GM19238 (cell line): Measurements from ENCODE around the gene AKAP11.
A peak's percentile ranks its signal among the peaks of the same experiment; 100 is the strongest.

ENCODE experiments used
- DNase-seq: peaks from one replicate; pipeline ENCODE4 v3.0.0; 2011; ENCODE audit warnings: low spot score; ENCODE audit not compliant: insufficient read length

The AKAP11 gene

DNA sequence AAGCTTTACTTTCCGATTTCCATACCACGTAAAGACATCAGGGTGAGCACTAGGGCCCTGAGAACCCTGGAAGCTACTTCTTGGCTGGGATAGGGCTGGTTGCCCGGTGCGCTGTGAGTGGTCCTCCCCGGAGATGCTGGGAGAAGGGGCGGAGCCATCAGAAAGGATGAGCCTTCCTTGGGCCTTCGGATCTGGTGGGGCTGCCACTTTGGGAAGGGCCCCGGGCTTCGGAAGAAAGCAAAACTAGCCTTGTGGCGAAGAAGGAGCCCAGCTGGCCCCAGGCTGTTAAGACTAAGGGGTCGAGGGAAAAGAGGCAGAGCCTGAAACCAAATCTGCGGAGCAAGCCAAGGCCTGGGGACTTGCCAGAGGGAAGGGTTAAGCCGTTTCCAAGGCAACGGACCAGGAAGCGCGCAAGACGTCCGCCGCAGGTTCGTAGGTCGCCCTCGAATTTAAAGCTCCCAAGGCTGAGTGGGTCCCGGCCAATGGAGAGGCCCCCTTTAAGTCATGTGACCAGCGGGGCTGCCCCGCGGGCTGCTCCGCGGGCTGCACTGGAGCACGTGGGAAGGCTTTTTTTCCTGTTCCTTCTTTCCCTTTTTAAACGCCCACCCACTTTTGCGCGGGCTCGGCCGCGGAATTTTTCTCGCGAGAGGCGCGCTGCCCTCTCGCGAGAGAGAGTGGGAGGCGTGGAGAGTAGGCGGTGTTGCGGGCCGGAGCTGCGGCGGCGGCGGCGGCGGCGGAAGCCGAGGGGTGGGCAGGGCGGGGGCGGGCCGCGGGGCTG is 426 bp upstream of the AKAP11 start:
- peak; percentile 84 for DNase-seq

DNA sequence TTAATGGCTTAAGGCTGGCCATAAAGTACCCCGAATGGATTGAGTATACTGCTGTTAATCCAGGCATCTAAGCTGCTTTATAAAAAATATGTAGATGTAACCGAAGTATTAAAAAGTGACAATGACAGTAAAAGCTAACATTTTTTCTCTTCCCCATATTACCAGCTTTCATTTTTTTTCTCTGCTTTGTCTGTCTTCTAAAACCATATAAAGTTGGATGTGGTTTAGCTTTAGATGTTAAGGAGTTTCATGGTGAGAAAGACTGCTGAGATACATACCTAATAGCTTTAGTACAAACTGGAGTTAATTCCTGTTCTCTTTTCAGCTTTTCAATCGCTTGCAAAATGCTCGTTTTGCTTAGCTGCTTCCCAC is 838 bp downstream of the AKAP11 start:
- no peak for DNase-seq

DNA sequence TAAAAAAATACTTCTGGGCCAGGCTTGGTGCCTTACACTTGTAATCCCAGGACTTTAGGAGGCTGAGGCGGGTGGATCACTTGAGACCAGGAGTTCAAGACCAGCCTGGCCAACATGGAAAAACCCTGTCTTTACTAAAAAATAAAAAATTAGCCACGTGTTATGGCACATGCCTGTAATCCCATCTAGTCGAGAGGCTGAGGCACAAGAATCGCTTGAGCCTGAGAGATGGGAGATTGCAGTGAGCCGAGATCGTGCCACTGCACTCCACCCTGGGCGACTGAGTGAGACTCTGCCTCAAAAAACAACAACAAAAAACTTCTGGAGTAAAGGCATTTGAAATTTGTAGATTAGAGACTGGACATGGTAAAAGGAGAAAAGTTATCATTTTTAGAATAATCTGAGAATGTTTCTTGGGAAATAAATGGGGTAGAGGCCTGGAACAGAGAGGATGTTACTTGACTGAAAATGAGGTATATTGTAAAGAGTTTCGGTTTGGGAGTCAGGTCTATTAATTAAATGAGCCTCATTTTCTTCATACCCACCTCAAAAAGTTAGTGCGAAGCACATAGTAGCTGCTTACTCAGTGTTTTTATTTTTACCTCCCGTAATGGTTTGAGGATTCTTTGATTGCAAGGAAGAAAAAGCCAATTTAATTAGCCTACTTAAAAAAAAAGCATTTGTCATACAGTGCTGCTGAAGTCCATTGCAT is 2.6 kb downstream of the AKAP11 start:
- no peak for DNase-seq

DNA sequence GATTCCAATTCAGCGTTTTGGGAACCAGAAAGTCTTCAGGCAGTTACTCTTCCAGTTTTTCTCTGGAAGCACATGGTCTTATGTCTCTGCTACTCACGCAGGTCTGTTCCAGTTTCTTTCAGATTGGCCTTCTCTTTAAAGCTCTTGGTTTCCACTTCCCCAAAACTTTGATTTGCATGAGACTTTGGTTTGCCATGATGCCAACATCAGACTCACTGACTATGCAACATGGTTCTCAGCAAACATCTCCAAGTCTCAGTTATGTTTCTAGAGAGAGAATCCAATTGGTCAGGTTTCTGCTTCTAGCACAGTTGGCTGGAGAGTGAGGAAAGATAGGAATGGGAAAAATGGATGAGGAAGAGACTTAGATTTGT is 3.1 kb downstream of the AKAP11 start:
- DNase-seq = peak; percentile 22

DNA sequence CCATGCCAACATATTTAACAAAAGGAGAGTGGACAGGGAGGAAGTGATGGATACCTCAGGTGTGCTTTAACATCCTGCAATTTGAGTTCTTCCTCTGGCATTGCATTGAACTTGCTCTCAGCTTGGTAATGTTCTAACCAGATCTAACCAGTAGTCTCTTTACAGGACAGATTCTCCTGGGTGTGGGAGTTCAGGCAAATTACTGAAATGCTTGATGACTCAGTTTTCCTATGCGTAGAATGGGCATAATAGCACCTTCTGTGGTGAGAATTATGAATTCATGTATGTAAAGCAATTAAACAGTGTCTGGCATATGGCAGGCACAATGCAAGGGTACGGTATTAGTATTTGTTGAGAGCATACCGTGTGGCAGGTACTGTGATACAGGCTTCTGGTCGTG is 3.6 kb downstream of the AKAP11 start:
- no peak for DNase-seq

DNA sequence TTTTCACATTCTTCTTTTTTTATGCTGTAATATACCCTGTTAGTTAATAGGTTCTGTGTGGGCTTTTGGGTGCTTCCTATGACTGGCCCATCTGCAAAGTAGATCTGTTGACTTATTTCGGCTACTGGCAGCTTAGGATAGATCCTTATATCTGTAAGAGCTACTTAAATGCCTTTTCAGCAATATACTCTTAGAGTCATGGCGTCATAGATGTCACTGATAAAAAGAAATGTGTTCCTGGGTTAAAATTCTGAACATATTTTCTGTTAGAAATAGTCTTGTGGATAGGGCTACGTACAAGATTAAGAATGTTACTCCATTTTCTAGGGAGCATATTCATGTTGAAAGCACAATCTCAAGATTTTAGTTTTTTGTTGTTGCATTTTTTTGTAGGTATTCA is 4.7 kb downstream of the AKAP11 start:
- DNase-seq = no peak

DNA sequence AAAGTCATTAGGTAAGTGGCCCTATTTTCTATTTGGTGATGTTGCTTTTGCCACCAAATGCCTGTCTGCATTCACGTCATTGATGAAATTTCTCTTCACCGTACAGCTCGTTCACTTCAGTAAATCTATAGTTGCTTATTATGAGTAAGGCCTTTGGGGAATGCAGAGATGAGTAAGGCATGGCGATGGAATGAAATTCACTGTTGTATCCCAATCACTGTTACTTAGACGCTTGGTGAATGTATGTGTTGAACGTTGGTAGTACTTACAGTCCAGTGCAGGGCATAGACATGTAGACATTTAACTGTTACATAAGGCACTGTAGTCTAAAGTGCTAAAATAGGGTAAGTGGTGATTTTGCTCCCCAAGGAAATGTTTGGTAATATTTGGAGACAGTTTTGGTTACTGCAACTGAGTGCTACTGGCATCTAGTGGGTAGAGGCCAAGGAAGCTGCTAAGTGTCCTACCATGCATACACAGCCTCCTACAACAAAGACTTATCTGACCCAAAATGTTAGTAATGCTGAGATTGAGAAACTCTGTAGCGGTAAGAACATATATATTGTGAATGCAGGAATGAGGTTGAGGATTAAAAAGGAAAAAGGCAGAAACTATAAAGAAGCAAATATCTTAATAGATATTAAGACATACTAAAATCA is 5.8 kb downstream of the AKAP11 start:
- DNase-seq = no peak

DNA sequence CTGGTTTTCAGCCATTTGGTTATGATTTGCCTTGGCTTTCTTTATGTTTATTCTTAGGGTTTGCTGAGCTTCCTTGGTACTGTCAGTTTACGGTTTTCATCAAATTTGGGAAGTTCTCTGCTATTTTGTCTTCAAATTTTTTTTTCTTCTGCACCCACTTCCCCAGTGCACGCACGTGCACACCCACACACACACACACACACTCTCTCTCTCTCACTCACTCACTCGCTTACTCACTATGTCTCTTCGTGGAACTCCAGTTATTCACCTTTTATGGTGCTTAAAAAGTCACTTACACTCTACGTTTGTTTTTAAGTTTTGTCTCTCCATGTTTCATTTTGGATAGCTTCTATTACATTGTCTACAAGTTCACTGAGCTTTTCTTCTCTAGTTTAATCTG is 7.1 kb downstream of the AKAP11 start:
- no peak for DNase-seq

DNA sequence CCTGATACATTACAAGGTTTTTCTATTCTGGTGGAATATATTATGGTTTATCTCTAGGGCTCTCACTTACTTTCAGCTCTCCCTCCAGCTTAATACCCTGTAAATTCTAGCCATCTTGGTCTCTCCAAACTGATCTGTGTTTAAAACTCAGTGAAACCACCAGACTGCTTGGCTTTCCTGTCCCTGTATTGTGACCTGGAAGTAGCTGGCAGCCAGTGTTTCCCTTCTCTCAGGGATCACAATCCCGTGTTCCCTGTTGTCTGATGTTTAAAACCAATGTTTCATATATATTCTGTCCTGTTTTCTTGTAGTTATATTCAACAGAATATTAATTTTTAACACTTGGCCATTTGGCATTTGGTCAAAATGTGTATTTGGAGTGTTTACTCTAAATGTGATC is 8.0 kb downstream of the AKAP11 start:
- DNase-seq = no peak

DNA sequence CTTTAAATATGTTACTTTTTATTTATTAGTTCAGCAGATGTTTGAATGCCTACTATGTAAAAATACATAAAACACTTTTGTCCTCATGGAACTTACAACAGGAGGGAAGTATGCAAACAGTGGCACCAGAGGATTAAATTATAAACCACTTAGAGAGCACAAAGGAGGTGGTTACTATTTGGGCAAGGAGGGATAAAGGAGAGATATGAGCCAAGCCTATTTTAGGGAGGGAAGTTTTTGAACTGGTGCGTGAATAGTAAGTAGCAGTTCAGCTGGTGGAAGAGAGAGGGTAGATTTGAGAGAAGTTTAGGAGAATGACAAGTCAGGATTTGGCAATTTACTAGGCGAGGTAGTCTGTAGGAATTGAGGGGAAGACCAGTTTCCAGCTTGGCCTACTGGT is 8.6 kb downstream of the AKAP11 start:
- DNase-seq = no peak

DNA sequence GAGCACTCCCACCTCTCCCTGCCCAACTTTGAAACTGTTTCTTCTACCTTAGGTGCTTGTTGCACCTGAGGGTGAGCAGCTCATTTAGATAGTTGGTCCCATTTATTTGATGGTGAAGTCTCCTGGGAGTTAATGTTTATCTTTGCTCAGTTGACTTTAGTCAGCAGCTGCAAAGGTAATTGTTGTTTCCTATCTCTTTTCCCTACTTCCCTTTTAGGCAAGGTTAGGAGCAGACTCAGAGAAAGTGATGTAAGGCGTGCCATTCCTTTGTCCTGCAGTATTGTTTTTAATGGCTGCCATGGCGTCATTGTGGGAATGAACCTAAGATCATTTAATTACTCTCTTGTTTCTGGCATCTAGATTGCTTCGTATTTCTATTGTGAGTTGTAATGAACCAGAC is 11.6 kb downstream of the AKAP11 start:
- no peak for DNase-seq

DNA sequence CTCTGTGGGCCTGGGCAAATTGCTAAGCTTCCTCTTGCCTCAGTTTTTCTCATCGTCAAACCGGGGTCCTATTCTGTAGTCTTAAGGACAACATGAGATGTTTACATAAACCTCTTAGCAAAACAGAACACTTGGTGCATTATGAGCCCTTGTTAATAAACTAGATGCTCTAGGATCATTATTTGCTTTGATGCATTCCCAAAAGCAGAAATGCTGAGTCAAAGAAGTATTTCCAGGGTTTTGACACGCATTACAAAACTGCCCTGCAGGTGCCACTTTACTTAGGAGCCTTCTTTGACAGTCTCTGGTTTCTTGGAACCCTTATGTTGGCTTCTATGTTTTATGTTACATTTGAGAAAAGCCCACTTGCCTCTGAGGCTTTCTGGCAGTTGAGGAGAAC is 12.1 kb downstream of the AKAP11 start:
- no peak for DNase-seq

DNA sequence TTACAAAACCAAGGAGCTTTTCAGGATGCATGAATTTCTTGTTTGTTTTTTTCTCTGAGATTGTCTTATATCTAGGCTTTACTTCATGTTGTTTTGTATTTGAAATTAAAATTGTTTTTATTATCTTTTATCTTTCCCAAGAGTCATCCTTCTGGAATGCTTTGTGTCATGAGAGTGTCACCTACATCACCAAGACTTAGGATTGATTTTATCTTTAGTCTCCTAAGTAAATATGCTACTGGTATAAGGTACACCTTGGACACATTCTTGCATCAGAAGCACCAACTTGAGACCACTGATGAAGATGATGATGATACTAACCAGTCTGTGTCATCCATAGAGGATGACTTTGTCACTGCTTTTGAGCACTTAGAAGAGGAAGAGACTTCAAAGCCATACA is 26.4 kb downstream of the AKAP11 start:
- DNase-seq = no peak

DNA sequence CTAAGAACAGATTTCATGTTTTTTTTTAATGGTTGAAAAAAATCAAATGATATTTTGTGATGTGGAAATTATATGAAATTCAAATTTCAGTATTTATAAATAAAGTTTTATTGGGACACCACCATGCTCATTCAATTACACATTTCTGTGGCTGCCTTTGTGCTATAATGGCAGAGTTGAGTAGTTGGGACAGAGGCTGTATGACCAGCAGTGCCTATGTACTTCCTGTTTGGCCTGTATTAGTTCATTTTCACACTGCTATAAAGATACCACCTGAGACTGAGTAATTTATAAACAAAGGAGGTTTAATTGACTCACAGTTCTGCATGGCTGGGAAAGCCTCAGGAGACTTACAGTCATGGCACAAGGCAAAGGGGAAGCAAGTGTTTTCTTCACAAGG is 33.6 kb downstream of the AKAP11 start:
- no peak for DNase-seq

DNA sequence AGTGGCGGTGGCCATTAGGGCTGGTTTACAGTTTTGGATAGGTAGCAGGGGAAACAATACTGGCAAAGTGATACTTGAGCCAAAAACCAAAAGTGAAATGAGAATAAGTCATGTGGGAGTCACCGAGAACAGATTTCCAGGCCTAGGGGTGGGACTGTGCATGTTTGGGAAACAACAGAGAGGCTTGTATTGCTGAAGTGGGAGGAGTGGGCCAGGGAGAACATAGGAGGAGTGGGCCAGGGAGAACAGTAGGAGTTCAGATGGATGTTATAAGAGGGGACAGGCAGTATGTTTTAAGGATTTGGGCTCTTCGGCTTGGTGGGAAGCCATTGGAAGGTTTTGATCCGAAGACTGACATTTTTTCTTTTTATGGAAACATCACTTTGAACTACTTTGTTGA is 35.5 kb downstream of the AKAP11 start:
- DNase-seq = no peak

DNA sequence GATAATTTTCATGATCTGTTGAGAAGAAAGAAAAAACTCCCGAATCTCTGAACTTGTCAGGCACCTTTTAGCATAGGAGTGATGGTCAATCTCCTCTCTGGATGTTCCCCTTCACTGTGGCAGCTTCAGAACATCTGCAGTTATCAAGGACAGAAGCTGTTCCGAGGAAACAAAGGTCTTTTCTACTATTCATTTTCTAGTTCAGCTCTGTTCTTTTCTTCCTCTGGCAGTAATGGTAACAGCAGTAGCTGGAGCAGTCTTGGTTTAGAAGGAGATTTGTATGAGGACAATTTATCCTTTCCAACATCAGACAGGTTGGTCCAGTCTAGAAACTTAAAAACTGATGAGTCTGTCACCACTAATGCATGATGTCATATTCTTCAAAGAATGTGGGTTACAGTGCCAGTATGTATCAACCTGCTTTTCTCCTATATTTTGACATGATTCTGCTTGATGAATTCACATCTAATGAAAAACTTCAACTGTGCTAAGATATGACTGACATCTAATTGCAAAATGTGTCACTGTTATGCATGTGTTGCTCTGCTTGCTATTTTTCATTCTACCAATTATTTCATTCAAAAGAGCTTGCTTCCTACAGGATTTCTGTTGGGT is 41.0 kb downstream of the AKAP11 start:
- DNase-seq = no peak

DNA sequence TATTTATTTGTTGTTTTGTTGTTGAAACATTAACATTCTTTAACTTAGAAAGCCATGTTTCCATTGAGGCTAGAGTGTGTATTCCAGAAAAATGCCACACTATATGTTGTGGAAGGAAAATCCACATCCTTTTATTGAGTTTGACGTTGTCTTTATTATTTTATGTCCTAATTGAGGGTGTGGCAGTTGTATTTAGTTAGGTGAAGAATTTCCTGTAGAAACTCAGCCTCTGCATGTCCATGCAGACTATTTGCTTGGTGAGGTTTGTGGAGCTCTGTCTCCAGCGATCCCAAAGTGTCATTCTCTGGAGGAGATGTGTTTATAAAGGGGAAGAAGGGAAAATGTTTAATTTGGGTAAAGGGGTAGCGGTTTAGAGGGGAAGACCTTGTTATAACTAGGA is 46.6 kb downstream of the AKAP11 start:
- no peak for DNase-seq

DNA sequence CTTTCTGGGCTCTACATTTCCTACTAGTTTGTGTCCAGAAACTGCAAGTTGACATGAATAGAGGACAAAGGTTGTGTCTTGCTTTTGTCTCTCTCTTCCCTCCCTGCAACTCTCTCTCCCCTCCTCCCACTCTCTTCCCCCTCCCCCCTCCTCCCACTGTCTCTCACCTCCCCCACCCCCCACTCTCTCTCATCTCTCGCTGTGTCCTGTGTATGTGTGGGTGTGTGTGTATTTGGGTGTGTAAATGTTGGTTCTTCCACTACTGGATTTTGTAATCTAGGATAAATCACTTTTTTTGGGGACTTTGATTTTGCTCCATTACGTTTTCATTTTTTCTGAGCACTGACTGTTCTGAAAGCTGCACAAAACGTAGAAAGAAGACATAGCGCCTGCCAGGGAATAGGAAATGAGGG is 48.4 kb downstream of the AKAP11 start:
- no peak for DNase-seq

DNA sequence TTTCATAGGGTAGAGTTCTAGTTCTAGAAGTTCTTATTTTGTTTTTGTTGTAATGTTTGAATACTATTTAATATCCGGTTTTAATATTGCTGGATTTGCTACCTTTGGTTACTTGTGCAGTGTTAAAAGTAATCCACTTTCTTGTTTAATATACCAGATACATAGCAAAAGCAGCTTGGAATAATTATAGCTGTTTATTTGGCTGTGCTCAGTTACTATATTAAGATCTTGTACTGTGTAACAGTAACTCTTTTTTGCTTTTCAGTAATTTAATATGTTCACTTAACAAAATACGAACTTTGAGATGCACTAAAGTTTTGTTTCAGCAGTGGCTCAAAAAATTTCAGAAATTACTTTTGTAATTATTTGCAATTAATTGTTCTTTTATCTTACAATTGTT is 50.9 kb downstream of the AKAP11 start:
- DNase-seq = no peak

DNA sequence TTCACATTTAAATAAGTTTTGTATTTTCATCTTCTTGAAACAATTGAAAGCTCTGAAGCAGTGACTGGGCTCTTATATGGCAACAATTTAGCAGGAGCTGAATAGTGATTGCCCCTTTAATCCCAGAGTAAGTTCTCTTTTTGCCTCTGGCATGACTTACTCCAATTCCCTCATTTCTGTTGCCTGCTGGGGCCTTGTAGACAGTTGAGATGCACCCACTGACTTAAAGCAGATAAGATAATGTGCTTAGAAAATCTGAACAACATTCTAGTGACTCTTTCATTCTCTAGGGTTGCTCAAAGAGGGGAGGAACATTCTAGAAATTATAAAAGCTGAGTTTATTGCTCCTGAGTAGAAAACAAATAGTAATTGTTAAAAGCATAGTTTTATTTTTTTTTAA is 52.8 kb downstream of the AKAP11 start:
- DNase-seq = no peak

DNA sequence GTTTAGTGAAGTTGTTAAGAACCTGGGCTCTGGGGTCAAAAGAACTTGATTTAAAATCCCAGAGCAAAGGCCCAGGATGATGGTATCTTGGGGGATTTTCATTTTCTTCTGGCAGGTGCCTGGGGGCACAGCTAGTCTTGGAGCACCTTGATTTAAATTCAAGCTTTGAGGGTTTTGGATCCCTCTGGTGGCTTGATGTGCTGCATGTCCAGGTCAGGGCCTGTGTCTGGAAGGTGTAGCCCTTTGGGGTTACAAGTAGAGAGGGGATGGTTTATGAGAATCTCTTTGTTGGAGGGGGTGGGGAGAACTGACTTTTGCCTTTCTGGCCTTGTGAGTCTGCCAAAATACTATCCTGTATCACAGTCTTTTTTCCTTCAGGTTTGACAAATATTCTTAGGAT is 55.8 kb downstream of the AKAP11 start:
- DNase-seq = no peak

DNA sequence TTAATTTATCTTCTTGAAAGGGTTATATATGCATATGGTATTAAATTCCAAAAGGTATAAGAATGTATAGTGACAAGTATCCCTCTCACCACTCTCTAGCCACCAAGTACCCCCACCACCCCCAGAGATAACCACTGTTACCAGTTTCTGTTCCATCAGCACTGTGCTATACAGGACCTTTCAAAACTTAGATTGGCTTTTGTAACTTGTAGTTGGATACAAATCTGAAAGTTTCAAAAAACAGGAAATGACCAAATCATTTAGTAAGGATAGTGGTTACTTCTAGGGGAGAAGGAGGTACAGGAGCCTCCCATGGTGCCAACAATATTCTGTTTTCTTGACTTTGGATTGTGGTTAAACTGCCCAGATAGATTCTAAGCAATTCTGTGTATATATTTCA is 56.7 kb downstream of the AKAP11 start:
- no peak for DNase-seq
